A172 (cell line): ENCODE measurements around the gene SESN2. TPM values are rescaled to one million over a fixed set of nuclear protein-coding genes. Genes with fewer than 3 reads are reported as not detected.

ENCODE experiments used
- DNase-seq: peaks from one replicate; pipeline ENCODE4 v3.0.0-alpha.2; 2015; ENCODE audit warnings: low spot score
- total RNA-seq: library from RNA; depleted of rRNA; stranded (reverse); fragments of >200 nt; shearing (Covaris generic); gene quantifications from 2 replicates; pipeline ENCODE4 v1.2.3, GENCODE V29; 2014; rRNA removed

SESN2 gene
- total RNA-seq, 1 experiment from 2014 or later = 5.3 TPM

DNA sequence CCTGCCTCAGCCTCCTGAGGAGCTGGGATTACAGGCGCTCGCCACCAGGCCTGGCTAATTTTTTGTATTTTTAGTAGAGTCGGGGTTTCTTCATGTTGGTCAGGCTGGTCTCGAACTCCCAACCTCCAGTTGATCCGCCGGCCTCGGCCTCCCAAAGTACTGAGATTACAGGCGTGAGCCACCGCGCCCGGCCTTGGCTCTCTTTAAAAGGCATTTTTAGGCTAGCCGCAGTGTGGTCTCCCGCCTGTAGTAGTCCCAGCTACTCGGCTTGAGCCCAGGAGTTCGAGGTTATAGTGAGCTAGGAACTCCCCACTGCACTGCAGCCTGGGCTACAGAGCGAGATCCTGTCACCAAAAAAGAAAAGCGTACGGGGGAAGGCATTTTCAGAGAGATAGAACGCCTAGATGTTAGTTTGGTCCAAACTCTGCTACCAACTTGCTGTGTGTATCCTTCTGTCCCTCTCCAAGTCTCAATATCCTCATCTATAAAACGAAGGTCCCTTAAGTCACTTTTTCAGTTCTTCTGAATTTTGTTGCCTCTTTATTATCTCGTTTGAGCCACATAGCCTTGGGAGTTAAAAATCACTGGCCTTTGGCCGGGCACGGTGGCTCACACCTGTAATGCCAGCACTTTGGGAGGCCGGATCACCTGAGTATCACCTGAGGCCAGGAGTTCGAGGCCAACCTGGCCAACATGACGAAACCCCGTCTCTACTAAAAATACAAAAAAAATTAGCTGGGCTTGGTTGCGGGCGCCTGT is 70.3 kb downstream of the SESN2 start:
- DNase-seq = no peak

Other genes starting within 250 kb of the SESN2 start
- gene EYA3, start 170.9 kb upstream of the SESN2 start, total RNA-seq = 6.8 and 10.4 TPM in 2 replicates
- not detected in 2 replicates for gene PTAFR, start 82.8 kb upstream of the SESN2 start, total RNA-seq
- 117 and 123 TPM in 2 replicates for gene DNAJC8, start 26.5 kb upstream of the SESN2 start, total RNA-seq
- gene ATP5IF1, start 23.4 kb upstream of the SESN2 start, total RNA-seq = 216 and 251 TPM in 2 replicates
- 8.9 and 12.3 TPM in 2 replicates for gene MED18, start 69.5 kb downstream of the SESN2 start, total RNA-seq
- 4.0 and 6.0 TPM in 2 replicates for gene PHACTR4, start 110.2 kb downstream of the SESN2 start, total RNA-seq
- 20.1 and 28.6 TPM in 2 replicates for gene RCC1, start 246.5 kb downstream of the SESN2 start, total RNA-seq